Measurements from ENCODE around the gene KCTD19. TPM values are rescaled to one million over a fixed set of nuclear protein-coding genes. Genes with fewer than 3 reads are reported as not detected.
"Not testable (repeated sequence)": the region's sequence is repeated elsewhere in the genome, so short reads cannot be mapped to it uniquely, and the experiment has no call there.

The KCTD19 gene
- total RNA-seq: 1 to 10 TPM in 1 of 2 donors, under 1 TPM in 1; 0.71 to 6.1 TPM

DNA sequence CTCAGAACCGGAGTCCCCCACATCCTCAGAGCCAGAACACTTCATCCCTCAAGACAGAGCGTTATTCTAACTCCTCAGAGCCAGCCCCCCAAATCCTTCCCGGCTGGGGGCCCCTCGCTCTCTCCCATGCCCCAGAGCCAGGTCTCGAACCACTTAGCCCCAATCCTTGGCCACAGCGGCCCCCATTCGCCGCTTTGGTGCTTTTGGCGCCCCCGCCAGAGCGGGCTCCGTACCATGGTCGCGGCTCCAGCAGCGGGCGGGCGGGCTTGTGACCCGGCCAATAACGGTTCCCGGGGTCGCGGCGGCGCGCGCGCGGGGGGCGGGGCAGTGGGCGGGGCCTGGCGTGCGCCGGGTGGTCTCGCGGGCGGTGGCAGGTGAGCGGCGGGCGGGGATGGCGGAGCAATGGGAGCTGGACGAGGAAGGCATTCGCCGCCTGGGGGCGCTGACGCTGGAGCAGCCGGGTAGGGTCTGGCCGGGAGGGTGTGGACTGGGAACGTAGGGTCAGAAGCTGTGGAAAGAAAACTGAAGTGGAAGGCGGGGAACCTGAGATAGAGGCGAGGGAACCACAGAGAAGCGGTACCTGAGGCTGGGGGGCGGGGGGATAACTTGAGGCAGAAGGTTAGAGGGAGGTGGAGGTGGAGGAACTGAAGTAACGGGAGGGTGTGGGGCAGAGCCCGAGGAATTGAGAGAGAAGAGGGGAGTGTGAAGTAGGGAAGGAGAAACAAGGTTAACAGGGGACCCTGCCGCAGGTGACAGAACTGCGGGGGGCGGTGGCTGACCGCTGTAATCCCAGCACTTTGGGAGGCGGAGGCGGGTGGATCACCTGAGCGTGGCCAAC, at the start of gene KCTD19, which contains the start of gene LRRC36:
TSS of gene KCTD19 (minus strand) at position 270 of the 838 bp plus-strand sequence. CDS start at position 236, 34 bp downstream.
TSS of gene LRRC36 (plus strand) at position 344 of the 838 bp plus-strand sequence. CDS start at position 392, 48 bp downstream.
- DNase-seq (ENCODE audit: low spot score in 2 of 2) (peak; percentile 61 to 81), ATAC-seq (peak; percentile 79 to 95)
- H3K27ac Mint-ChIP-seq: peak within 1 kb of the TSS; percentile 45 to 66
- no peaks in the 10 kb centered on the region for H3K9me3 Mint-ChIP-seq
- peaks cover 5 to 6% of the 10 kb centered on the region in 2 donors for H3K36me3 Mint-ChIP-seq

- not testable (repeated sequence) for DNase-seq (ENCODE audit: low spot score in 2 of 2); ATAC-seq; H3K27ac Mint-ChIP-seq; H3K9me3 Mint-ChIP-seq; H3K36me3 Mint-ChIP-seq
Measured at GRCh38 chr16:67376012-67376411, 49.5 kb upstream of the KCTD19 start.

GRCh38 chr16:67372664-67373063, 46.1 kb upstream of the KCTD19 start:
- ATAC-seq (no peak), DNase-seq (ENCODE audit: low spot score in 2 of 2) (no peak)
- Mint-ChIP-seq H3K9me3 (no peaks in the 10 kb centered on the region), H3K27ac (no peak overlapping the region), H3K36me3 (no peaks in the 10 kb centered on the region)

- Mint-ChIP-seq H3K27ac (no peak overlapping the region), H3K36me3 (no peaks in the 10 kb centered on the region), H3K9me3 (no peaks in the 10 kb centered on the region)
- ATAC-seq: no peak
- no peak for DNase-seq (ENCODE audit: low spot score in 2 of 2)
Measured at GRCh38 chr16:67370661-67371060, 44.1 kb upstream of the KCTD19 start.

GRCh38 chr16:67364600-67365235, 38.2 kb upstream of the KCTD19 start:
- Mint-ChIP-seq H3K9me3 (no peaks in the 10 kb centered on the region), H3K27ac (peak overlapping the region in 1 of 2 donors; percentile 63), H3K36me3 (no peaks in the 10 kb centered on the region)
- DNase-seq (ENCODE audit: low spot score in 2 of 2) (no peak), ATAC-seq (no peak)

GRCh38 chr16:67361038-67361437, 34.5 kb upstream of the KCTD19 start:
- ATAC-seq: no peak
- Mint-ChIP-seq H3K9me3 (no peaks in the 10 kb centered on the region), H3K36me3 (no peaks in the 10 kb centered on the region), H3K27ac (no peak overlapping the region)
- no peak for DNase-seq (ENCODE audit: low spot score in 2 of 2)

DNA sequence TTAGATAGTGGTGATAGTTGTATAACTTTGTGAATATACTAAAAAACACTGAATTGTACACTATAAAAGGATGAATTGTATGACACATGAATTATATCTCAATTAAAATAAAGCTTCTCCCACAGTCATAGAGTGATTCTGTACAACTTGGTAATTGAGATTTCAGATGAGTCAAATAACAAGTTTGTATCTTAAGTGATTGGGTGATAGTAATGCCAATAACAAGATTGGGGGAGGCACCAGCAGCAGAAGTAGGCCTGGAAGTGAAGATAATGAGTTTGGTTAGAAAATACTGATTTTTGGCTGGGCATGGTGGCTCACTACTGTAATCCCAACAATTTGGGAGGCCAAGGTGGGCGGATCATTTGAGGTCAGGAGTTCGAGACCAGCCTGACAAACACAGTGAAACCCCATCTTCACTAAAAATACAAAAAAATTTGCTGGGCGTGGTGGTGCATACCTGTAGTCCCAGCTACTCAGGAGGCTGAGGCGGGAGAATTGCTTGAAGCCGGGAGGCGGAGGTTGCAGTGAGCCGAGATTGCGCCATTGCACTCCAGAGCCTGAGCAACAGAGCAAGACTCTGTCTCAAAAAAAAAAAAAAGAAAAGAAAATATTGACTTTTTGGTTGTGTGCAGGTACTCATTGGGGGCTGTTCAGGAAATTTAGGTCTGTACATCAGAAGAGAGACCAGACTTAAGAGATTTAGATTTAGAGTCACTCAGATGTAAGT, 33.2 kb upstream of the KCTD19 start:
- H3K36me3 Mint-ChIP-seq; H3K27ac Mint-ChIP-seq; DNase-seq (ENCODE audit: low spot score in 2 of 2); H3K9me3 Mint-ChIP-seq: not testable (repeated sequence)
- peak in 1 of 2 donors; percentile 48 for ATAC-seq

GRCh38 chr16:67357561-67357960, 31.0 kb upstream of the KCTD19 start:
- no peaks in the 10 kb centered on the region for H3K36me3 Mint-ChIP-seq
- no peak overlapping the region for H3K27ac Mint-ChIP-seq
- ATAC-seq (no peak), DNase-seq (ENCODE audit: low spot score in 2 of 2) (no peak)
- no peaks in the 10 kb centered on the region for H3K9me3 Mint-ChIP-seq

GRCh38 chr16:67356396-67356795, 29.9 kb upstream of the KCTD19 start:
- Mint-ChIP-seq H3K27ac (no peak overlapping the region), H3K9me3 (no peaks in the 10 kb centered on the region), H3K36me3 (no peaks in the 10 kb centered on the region)
- no peak for ATAC-seq
- no peak for DNase-seq (ENCODE audit: low spot score in 2 of 2)

GRCh38 chr16:67352463-67352862, 25.9 kb upstream of the KCTD19 start:
- DNase-seq (ENCODE audit: low spot score in 2 of 2); H3K27ac Mint-ChIP-seq; H3K36me3 Mint-ChIP-seq; H3K9me3 Mint-ChIP-seq; ATAC-seq: not testable (repeated sequence)

- DNase-seq (ENCODE audit: low spot score in 2 of 2) (no peak), ATAC-seq (no peak)
- Mint-ChIP-seq H3K36me3 (no peaks in the 10 kb centered on the region), H3K9me3 (no peaks in the 10 kb centered on the region), H3K27ac (no peak overlapping the region)
Measured at GRCh38 chr16:67350324-67350723, 23.8 kb upstream of the KCTD19 start.

DNA sequence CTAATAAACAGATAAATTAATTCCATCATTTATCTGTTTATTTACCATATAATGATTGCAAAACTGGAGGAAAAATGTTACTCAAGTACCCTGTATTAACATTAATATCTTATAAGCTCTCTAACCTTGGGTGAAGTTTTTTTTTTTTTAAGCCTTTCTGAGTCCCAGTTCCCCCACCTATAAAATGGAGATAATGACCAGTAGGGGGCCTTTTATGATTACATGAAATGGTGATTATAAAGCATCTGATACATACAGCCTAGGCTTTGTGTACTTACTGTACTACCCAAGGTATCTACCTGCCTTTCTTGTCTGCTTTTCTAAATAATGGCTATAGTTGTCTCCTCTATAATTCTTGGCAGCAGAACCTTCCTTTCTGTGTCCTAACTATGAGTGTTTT, 22.6 kb upstream of the KCTD19 start:
- no peak overlapping the region for H3K27ac Mint-ChIP-seq
- no peak for DNase-seq (ENCODE audit: low spot score in 2 of 2)
- no peaks in the 10 kb centered on the region for H3K9me3 Mint-ChIP-seq
- H3K36me3 Mint-ChIP-seq: no peaks in the 10 kb centered on the region
- peak; percentile 51 to 63 for ATAC-seq

GRCh38 chr16:67346341-67346740, 19.8 kb upstream of the KCTD19 start:
- H3K27ac Mint-ChIP-seq: no peak overlapping the region
- DNase-seq (ENCODE audit: low spot score in 2 of 2): no peak
- no peaks in the 10 kb centered on the region for H3K9me3 Mint-ChIP-seq
- no peaks in the 10 kb centered on the region for H3K36me3 Mint-ChIP-seq
- no peak for ATAC-seq

GRCh38 chr16:67345401-67345800, 18.9 kb upstream of the KCTD19 start:
- Mint-ChIP-seq H3K36me3 (no peaks in the 10 kb centered on the region), H3K9me3 (no peaks in the 10 kb centered on the region), H3K27ac (no peak overlapping the region)
- ATAC-seq (no peak), DNase-seq (ENCODE audit: low spot score in 2 of 2) (no peak)

DNA sequence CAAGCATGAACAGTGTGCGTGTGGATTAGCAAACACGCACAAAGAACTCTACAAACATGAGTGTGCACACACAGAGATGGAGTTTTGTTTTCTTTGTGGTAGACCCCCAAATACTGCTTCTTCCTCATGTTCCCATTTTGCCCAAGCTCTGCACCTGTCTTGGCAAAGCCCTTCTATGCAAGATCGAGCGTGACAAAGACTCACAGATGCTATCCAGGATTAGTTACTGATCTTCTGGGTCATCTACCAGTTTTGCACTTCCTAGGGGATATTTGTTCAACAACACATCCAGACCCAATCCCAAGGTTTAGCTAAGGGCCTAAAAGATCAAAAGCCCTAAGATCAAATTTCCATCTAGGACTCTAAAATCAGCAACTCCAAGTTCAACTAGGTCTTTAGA, 16.1 kb upstream of the KCTD19 start:
- no peak for ATAC-seq
- no peak for DNase-seq (ENCODE audit: low spot score in 2 of 2)
- no peak overlapping the region for H3K27ac Mint-ChIP-seq
- no peaks in the 10 kb centered on the region for H3K36me3 Mint-ChIP-seq
- no peaks in the 10 kb centered on the region for H3K9me3 Mint-ChIP-seq

DNA sequence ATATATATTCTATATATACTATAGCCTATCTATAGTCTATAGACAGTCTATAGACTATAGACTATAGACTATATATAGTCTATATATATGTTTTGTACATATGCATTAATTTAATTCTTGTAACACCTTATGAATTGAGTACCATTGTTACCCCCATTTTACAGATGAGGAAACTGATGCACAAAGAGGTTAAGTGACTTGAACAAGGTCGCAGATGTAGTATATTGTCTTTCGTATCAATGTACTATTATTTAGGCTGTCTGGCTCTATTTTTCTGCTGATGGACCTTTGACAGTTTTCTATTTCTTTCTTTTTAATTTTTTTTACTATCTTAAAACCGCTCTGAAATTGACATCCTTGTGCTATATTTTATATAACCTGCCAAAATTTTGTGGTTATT, 14.7 kb upstream of the KCTD19 start:
- no peak overlapping the region for H3K27ac Mint-ChIP-seq
- H3K9me3 Mint-ChIP-seq: no peaks in the 10 kb centered on the region
- DNase-seq (ENCODE audit: low spot score in 2 of 2) (no peak), ATAC-seq (no peak)
- H3K36me3 Mint-ChIP-seq: peaks cover 0 to under 1% of the 10 kb centered on the region in 2 donors

DNA sequence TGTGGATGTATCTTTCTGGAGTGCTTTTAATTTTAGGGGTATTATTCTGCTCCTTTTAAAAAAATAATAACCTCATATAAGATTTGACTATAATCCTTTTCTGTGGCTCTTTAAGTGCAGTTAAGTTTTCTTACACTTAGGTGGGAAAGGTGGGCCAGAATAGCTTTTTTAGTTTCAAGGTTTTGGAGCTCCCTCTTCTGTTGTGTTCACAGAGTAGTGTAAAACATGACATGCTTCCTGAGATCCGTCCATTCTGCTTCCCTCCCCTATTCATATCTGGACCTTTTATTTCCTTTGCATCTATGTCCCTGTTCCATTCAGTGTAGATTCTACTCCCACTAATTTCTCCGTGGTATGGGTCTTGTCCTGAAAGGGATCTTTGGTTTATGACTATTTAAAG, 12.9 kb upstream of the KCTD19 start:
- no peak for DNase-seq (ENCODE audit: low spot score in 2 of 2)
- no peak for ATAC-seq
- H3K9me3 Mint-ChIP-seq: no peaks in the 10 kb centered on the region
- H3K27ac Mint-ChIP-seq: no peak overlapping the region
- H3K36me3 Mint-ChIP-seq: peaks cover 15 to 17% of the 10 kb centered on the region in 2 donors

Measured in activated naive CD4-positive, alpha-beta T cell treated with anti-CD3 and anti-CD28 coated beads, Interleukin-2, amount 50 U/mL, for 72 hours (primary cell).